ENCODE data around the gene TRIM69. TPM values are rescaled to one million over a fixed set of nuclear protein-coding genes. Genes with fewer than 3 reads are reported as not detected.
A peak's percentile ranks its signal among the peaks of the same experiment; 100 is the strongest.

Gene TRIM69
- total and polyA plus RNA-seq, 2 of the 8 experiments (the other 6 are each of a cell fraction or from before 2014, with no cell fraction given): 4.3 to 6.2 TPM

DNA sequence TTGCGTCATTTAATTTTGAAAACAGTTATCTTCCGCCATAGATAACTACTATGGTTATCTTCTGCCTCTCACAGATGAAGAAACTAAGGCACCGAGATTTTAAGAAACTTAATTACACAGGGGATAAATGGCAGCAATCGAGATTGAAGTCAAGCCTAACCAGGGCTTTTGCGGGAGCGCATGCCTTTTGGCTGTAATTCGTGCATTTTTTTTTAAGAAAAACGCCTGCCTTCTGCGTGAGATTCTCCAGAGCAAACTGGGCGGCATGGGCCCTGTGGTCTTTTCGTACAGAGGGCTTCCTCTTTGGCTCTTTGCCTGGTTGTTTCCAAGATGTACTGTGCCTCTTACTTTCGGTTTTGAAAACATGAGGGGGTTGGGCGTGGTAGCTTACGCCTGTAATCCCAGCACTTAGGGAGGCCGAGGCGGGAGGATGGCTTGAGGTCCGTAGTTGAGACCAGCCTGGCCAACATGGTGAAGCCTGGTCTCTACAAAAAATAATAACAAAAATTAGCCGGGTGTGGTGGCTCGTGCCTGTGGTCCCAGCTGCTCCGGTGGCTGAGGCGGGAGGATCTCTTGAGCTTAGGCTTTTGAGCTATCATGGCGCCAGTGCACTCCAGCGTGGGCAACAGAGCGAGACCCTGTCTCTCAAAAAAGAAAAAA, 23.9 kb upstream of the TRIM69 start:
- DNase-seq (ENCODE audit: low read depth in 1 of 2, low spot score in 2 of 2): no peak
- H3K23ac ChIP-seq (ENCODE audit: insufficient read length): no peak overlapping the region
- H3K27ac ChIP-seq (ENCODE audit: low read depth, low read length): no peak overlapping the region
- H2AK5ac ChIP-seq (ENCODE audit: low read depth, low read length): no peak overlapping the region
- H2BK12ac ChIP-seq (ENCODE audit: low read depth, low read length): no peak overlapping the region
- H3K9me3 ChIP-seq (ENCODE audit: insufficient read depth in 2 of 2, low read depth in 1 of 2, low read length in 1 of 2): no peaks in the 10 kb centered on the region
- peaks cover 0 to 9% of the 10 kb centered on the region in 2 experiments; a peak in 2 of 4 replicates for H3K79me2 ChIP-seq (ENCODE audit: control insufficient read depth in 1 of 2, insufficient read depth in 2 of 2, low read length in 2 of 2)
- no peak overlapping the region for H2BK5ac ChIP-seq (ENCODE audit: low read depth, low read length)
- CTCF ChIA-PET (ENCODE audit: partially characterized antibody): interaction anchor here (1.1 to 6.6 kb wide), 9 partner anchors 9 to 129 kb away, joined by 3 to 61 read pairs (median 6); partner anchors contain the start of genes SPG11 and TRIM69
- no peak overlapping the region for H2BK15ac ChIP-seq (ENCODE audit: low read length)
- no peak overlapping the region for H3K4ac ChIP-seq (replicated peaks; ENCODE audit: insufficient read length, low read depth, low read length)
- no peak overlapping the region for H3K56ac ChIP-seq (replicated peaks; ENCODE audit: insufficient read length, low read depth, low read length)
- H3K4me1 ChIP-seq (replicated peaks in 1 of 4; ENCODE audit: control insufficient read depth in 3 of 4, insufficient read depth in 4 of 4, low read length in 3 of 4): 0 out of 7 replicates have a peak, but pooled peaks cover 0 to 3% (median 0%) of the 10 kb centered on the region in 4 experiments
- H3K36me3 ChIP-seq (ENCODE audit: control insufficient read depth in 2 of 4, insufficient read depth in 4 of 4, low read length in 3 of 4): peaks cover 2 to 22% (median 13%) of the 10 kb centered on the region in 4 experiments; a peak in 6 of 8 replicates
- no peak overlapping the region for H3K18ac ChIP-seq (ENCODE audit: extremely low read depth, low read length)
- no peak overlapping the region for H3K14ac ChIP-seq (ENCODE audit: insufficient read length)
- 80% methylated on average over 20 of the region's 24 CpGs; no CpG with 5 or more reads in 1 of the 2 experiments for WGBS, 2 experiments (ENCODE audit: extremely low coverage in 1 of 2, insufficient coverage in 1 of 2, insufficient read length in 1 of 2, insufficient replicate concordance in 2 of 2, low coverage in 1 of 2, low lambda C conversion rate in 2 of 2, missing lambda C conversion rate in 1 of 2)
- no peak overlapping the region for H4K91ac ChIP-seq (replicated peaks; ENCODE audit: insufficient read length, low read length)
- H3K23me2 ChIP-seq (ENCODE audit: low read depth, low read length): peaks cover 4% of the 10 kb centered on the region
- H2AFZ ChIP-seq (ENCODE audit: low read length): no peak overlapping the region
- no peak overlapping the region for H2BK20ac ChIP-seq (ENCODE audit: low read length)
- H4K8ac ChIP-seq (ENCODE audit: extremely low read depth, insufficient read depth, low read length): no peak overlapping the region
- H3K79me1 ChIP-seq (ENCODE audit: low read depth, low read length): no peaks in the 10 kb centered on the region
- FAIRE-seq: no peak
- POLR2A ChIA-PET (ENCODE audit: partially characterized antibody): interaction anchor here (0.7 to 4.2 kb wide), 8 partner anchors 9 to 49 kb away, joined by 3 to 64 read pairs (median 10); partner anchors contain the start of genes SPG11 and TRIM69
- H3K9ac ChIP-seq (replicated peaks in 1 of 4; ENCODE audit: extremely low read depth in 1 of 4, low read depth in 3 of 4, low read length in 3 of 4): no peak overlapping the region
- H4K20me1 ChIP-seq (replicated peaks in 1 of 2; ENCODE audit: control insufficient read depth in 1 of 2, insufficient read depth in 2 of 2, low read length in 2 of 2): no peaks in the 10 kb centered on the region
- peaks cover 0 to 10% (median 8%) of the 10 kb centered on the region in 4 experiments; a peak in 5 of 7 replicates for H3K27me3 ChIP-seq (replicated peaks in 1 of 4; ENCODE audit: control insufficient read depth in 3 of 4, extremely low read depth in 1 of 4, insufficient read depth in 3 of 4, low read length in 3 of 4)
- no peak overlapping the region for H4K5ac ChIP-seq (ENCODE audit: insufficient read length, low read depth, low read length)
- peak overlapping the region; percentile 79 to 95 (median 88); a peak in 5 of 8 replicates for H3K4me3 ChIP-seq (ENCODE audit: extremely low read depth in 1 of 4, insufficient read depth in 2 of 4, low read depth in 3 of 4, low read length in 4 of 4)
- no peak overlapping the region for H2BK120ac ChIP-seq (replicated peaks; ENCODE audit: low read depth, low read length)
- peak overlapping the region; percentile 90 to 94 for H3K4me2 ChIP-seq (ENCODE audit: insufficient read depth in 1 of 2, low read depth in 2 of 2, low read length in 2 of 2)
- TF ChIP-seq POLR2AphosphoS5 (IDR thresholded peaks at IDR 0.05; ENCODE audit: low read depth, low read length) (no peak), SIX5 (IDR thresholded peaks at IDR 0.05; ENCODE audit: low read depth, low read length) (no peak), POLR2A (IDR thresholded peaks at IDR 0.05; ENCODE audit: control extremely low read depth in 1 of 2, low read depth in 2 of 2, low read length in 2 of 2) (no peak), RFX5 (IDR thresholded peaks at IDR 0.05; ENCODE audit: borderline replicate concordance, low read depth, low read length) (no peak), SP4 (IDR thresholded peaks at IDR 0.05; ENCODE audit: low read length) (no peak), BACH1 (IDR thresholded peaks at IDR 0.05; ENCODE audit: low read length) (no peak), ASH2L (IDR thresholded peaks at IDR 0.05; ENCODE audit: low read length) (no peak), SRF (IDR thresholded peaks at IDR 0.05; ENCODE audit: low read depth, low read length) (no peak), E2F6 (IDR thresholded peaks at IDR 0.05) (no peak), YY1 (IDR thresholded peaks at IDR 0.05; ENCODE audit: low read depth, low read length) (no peak), CHD1 (IDR thresholded peaks at IDR 0.05; ENCODE audit: low read depth, low read length) (no peak), EZH2 (IDR thresholded peaks at IDR 0.05; ENCODE audit: low read depth, low read length, severe bottlenecking) (no peak), KDM1A (IDR thresholded peaks at IDR 0.05; ENCODE audit: borderline replicate concordance, low read length) (no peak), JUN (IDR thresholded peaks at IDR 0.05; ENCODE audit: low read depth, low read length) (no peak)

All from H1 (cell line).